NCI-H524 (cell line): ENCODE data around the gene HLA-DMA.

ENCODE experiments used
- DNase-seq, 2 experiments: peaks; one replicate each; lab custom pipeline; 2025; lab: John Stamatoyannopoulos, UW

Gene HLA-DMA

GRCh38 chr6:32952817-32953739 is at the start of gene HLA-DMA:
Gene HLA-DMA (minus strand): TSS chr6:32953097. CDS start chr6:32953036, 61 bp downstream.
- DNase-seq = peak in 1 of 2 experiments; percentile 45

DNA sequence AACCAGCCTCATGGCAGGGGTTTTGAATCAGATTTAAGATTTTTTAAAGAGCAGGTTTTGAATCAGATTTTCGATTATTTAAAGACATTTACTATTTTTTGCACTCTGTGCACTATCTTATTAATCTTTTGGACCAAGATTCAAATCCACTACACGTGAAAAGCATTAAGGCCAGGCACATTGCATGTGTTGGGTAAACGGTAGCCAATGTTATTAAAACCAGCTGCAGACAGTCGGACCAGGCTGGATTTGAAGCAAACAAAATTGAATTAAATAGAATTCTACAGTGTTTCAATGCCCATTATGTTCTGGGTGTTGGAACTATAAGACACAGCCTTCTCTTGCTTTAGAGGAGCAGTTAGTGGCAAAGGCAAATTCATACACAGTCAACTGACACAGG is 48.8 kb upstream of the HLA-DMA start:
- DNase-seq = no peak

GRCh38 chr6:33000055-33000454 is 47.2 kb upstream of the HLA-DMA start:
- peak; percentile 16 to 58 for DNase-seq

- DNase-seq = no peak
Observed at GRCh38 chr6:32995448-32995847, 42.6 kb upstream of the HLA-DMA start.

GRCh38 chr6:32993363-32993973 is 40.6 kb upstream of the HLA-DMA start:
- DNase-seq = no peak

DNA sequence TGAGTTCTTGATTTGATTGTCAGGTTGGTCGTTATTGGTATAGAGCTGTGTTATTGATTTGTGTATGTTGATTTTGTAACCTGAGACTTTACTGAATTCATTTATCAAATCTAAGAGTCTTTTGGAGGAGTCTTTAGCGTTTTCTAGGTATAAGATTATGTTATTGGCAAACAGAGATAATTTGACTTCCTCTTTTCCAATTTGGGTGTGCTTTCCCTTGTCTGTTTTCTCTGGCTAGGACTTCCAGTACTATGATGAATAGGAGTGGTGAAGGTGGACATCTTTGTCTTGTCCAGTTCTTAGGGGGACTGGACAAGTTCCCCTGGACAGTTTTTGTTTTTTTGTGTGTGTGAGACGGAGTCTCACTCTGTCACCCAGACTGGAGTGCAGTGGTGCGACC is 39.1 kb upstream of the HLA-DMA start:
- DNase-seq = no peak

- DNase-seq = no peak
Observed at GRCh38 chr6:32989368-32989767, 36.5 kb upstream of the HLA-DMA start.

GRCh38 chr6:32984622-32985389 is 31.9 kb upstream of the HLA-DMA start:
- peak; percentile 77 to 93 for DNase-seq

DNA sequence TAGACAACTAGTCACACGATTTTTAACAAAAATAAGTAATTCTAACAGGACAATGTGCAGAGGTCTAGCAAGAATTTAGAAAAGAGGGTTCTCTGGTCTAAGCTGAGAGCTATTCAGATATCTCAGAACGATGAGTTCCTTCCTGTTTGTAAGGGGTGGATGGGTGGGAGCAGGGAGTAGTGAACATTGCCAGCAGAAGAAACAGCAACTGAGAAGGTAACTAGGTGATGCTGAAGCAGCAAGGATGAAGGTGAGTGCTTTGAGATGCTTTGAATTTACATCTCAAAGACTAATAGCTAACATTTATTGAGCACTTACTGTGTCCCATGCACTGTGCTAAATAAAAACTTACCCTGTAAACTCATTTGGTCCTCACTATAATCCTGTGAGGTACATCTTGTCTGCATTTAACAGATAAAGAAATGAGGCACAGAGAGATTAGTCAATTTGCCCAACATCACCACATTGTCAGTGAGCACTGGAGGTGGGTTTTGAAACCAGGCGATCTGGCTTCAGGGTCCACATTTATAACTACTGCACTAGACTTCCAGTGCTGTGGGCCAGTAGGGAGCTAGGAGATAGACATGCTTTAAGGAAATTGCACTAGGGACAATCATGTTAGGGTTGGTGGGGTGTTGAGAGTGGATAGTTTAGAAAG is 31.2 kb upstream of the HLA-DMA start:
- no peak for DNase-seq

- no peak for DNase-seq
Observed at GRCh38 chr6:32983493-32983848, 30.6 kb upstream of the HLA-DMA start.

GRCh38 chr6:32982702-32983492 is 30.0 kb upstream of the HLA-DMA start:
- no peak for DNase-seq

DNA sequence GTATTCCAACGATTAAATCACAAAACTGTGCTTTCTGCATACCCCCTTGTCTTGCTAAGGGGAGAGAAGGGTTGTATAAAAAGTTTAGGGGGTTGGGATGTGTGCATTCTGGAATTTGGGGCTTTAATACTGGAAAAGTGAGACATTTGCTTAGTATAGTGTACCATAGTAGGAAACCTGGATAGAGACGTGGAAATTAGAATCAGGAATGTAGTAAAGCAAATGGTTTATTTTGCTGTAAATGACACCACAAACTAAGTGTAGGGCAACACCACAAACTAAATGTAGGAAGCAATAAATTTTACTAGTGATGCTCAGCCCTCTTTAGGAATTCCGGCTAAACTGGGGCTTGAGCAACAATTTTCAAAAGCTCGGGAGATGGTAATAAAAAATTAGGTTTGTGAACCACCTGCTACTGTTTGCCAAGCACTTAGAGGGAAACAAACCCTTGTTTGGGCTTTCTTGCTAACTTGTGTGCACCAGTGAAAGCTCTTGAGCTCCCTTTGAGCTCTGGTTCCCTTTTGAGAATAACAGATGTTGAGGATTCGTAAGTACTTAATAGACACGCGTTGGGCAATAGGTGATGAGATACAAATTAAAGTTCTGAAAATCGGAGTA is 29.3 kb upstream of the HLA-DMA start:
- peak; percentile 43 to 83 for DNase-seq

DNA sequence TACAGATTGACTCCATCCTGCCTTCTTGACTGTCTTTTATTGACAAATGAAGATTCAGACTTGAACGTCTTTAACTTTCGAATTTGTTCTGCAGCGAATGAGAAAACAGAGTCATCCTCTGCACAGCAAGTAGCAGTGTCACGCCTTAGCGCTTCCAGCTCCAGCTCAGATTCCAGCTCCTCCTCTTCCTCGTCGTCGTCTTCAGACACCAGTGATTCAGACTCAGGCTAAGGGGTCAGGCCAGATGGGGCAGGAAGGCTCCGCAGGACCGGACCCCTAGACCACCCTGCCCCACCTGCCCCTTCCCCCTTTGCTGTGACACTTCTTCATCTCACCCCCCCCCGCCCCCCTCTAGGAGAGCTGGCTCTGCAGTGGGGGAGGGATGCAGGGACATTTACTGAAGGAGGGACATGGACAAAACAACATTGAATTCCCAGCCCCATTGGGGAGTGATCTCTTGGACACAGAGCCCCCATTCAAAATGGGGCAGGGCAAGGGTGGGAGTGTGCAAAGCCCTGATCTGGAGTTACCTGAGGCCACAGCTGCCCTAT is 27.7 kb upstream of the HLA-DMA start:
- DNase-seq = no peak

- DNase-seq = no peak
Observed at GRCh38 chr6:32979720-32980487, 27.0 kb upstream of the HLA-DMA start.

DNA sequence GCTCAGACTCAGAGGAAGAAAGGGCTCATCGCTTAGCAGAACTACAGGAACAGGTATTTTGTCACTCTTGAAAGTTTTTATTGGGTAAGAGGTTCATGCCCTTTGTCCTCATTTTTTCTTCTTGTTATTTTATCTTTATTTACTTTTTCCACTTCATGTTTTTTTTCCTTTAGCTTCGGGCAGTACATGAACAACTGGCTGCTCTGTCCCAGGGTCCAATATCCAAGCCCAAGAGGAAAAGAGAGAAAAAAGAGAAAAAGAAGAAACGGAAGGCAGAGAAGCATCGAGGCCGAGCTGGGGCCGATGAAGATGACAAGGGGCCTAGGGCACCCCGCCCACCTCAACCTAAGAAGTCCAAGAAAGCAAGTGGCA is 25.0 kb upstream of the HLA-DMA start:
- no peak for DNase-seq

DNA sequence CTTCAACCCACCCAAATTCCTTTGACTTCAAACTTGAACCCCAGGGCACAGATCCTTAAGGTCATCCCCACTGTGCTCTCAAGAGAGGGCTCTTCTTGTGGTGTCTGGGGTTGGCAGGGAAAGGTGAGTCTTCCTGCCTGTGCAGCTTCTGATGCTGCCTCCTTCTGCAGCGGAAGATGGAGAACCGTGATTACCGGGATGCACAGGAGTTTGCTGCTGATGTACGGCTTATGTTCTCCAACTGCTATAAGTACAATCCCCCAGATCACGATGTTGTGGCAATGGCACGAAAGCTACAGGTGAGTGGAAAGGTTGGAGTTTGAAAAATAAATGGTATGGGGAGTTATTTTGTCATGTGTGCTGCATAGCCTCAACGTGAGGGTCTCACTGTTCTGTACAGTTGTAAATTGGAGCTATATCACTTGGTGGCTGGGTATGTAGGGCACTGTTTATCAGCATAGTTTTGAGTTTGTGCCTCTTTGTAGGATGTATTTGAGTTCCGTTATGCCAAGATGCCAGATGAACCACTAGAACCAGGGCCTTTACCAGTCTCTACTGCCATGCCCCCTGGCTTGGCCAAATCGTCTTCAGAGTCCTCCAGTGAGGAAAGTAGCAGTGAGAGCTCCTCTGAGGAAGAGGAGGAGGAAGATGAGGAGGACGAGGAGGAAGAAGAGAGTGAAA is 24.5 kb upstream of the HLA-DMA start:
- DNase-seq = no peak

- no peak for DNase-seq
Observed at GRCh38 chr6:32976334-32977069, 23.6 kb upstream of the HLA-DMA start.

GRCh38 chr6:32975886-32976285 is 23.0 kb upstream of the HLA-DMA start:
- no peak for DNase-seq
